Measurements from ENCODE around the gene ARHGEF3.
"Not testable (repeated sequence)": the region's sequence is repeated elsewhere in the genome, so short reads cannot be mapped to it uniquely, and the experiment has no call there.

Gene ARHGEF3

GRCh38 chr3:56692001-56692365, 109.8 kb downstream of the ARHGEF3 start:
- not testable (repeated sequence) for ATAC-seq (replicated peaks); H3K4me3 Mint-ChIP-seq; H3K36me3 Mint-ChIP-seq; H3K9me3 Mint-ChIP-seq; H3K27me3 Mint-ChIP-seq; DNase-seq; H3K27ac Mint-ChIP-seq
- H3K4me1 Mint-ChIP-seq: peaks cover 21 to 61% of the 10 kb centered on the region in 2 donors

GRCh38 chr3:56691165-56692000, 110.4 kb downstream of the ARHGEF3 start:
- Mint-ChIP-seq H3K36me3 (no peaks in the 10 kb centered on the region), H3K27me3 (no peaks in the 10 kb centered on the region), H3K27ac (no peak overlapping the region), H3K4me3 (no peak overlapping the region), H3K4me1 (peaks cover 21 to 56% of the 10 kb centered on the region in 2 donors), H3K9me3 (no peaks in the 10 kb centered on the region)
- DNase-seq (no peak), ATAC-seq (replicated peaks) (no peak)

GRCh38 chr3:56689303-56689702, 112.4 kb downstream of the ARHGEF3 start:
- H3K4me3 Mint-ChIP-seq: no peak overlapping the region
- H3K27me3 Mint-ChIP-seq: no peaks in the 10 kb centered on the region
- DNase-seq: no peak
- no peak overlapping the region for H3K27ac Mint-ChIP-seq
- H3K4me1 Mint-ChIP-seq: peaks cover 15 to 39% of the 10 kb centered on the region in 2 donors
- H3K36me3 Mint-ChIP-seq: peaks cover under 1 to 2% of the 10 kb centered on the region in 2 donors
- H3K9me3 Mint-ChIP-seq: no peaks in the 10 kb centered on the region
- no peak for ATAC-seq (replicated peaks)

- ATAC-seq (replicated peaks): peak; percentile 88 to 90
- Mint-ChIP-seq H3K9me3 (no peaks in the 10 kb centered on the region), H3K4me1 (peaks cover 8 to 33% of the 10 kb centered on the region in 2 donors), H3K27me3 (no peaks in the 10 kb centered on the region), H3K27ac (peak overlapping the region; percentile 71), H3K36me3 (peaks cover 4 to 7% of the 10 kb centered on the region in 2 donors), H3K4me3 (peak overlapping the region; percentile 56 to 69)
- no peak for DNase-seq
These were observed 113.6 kb downstream of the ARHGEF3 start for GRCh38 chr3:56688191-56688590.

- Mint-ChIP-seq H3K27ac (no peak overlapping the region), H3K36me3 (peaks cover 20 to 29% of the 10 kb centered on the region in 2 donors), H3K4me1 (peaks cover 5 to 35% of the 10 kb centered on the region in 2 donors), H3K27me3 (no peaks in the 10 kb centered on the region), H3K9me3 (peaks cover 1 to 3% of the 10 kb centered on the region in 2 donors), H3K4me3 (no peak overlapping the region)
- DNase-seq (no peak), ATAC-seq (replicated peaks) (no peak)
These were observed 117.7 kb downstream of the ARHGEF3 start for GRCh38 chr3:56684029-56684428.

GRCh38 chr3:56683122-56683817, 118.5 kb downstream of the ARHGEF3 start, which contains the start of gene TASOR:
Gene TASOR, minus strand, starts transcription at chr3:56683265. Its CDS starts 259 bp downstream, at chr3:56683006.
- Mint-ChIP-seq H3K27ac (peak within 1 kb of the TSS; percentile 99), H3K36me3 (peaks cover 25 to 35% of the 10 kb centered on the region in 2 donors), H3K4me1 (peaks cover 4 to 35% of the 10 kb centered on the region in 2 donors), H3K9me3 (peaks cover 1 to 3% of the 10 kb centered on the region in 2 donors), H3K27me3 (no peaks in the 10 kb centered on the region), H3K4me3 (peak within 1 kb of the TSS; percentile 92 to 99)
- ATAC-seq (replicated peaks): peak; percentile 86 to 89
- DNase-seq: peak; percentile 86

- Mint-ChIP-seq H3K36me3 (peaks cover 30 to 39% of the 10 kb centered on the region in 2 donors), H3K4me3 (peak overlapping the region; percentile 92 to 99), H3K4me1 (peaks cover 6 to 35% of the 10 kb centered on the region in 2 donors), H3K27me3 (no peaks in the 10 kb centered on the region), H3K9me3 (peaks cover 1 to 3% of the 10 kb centered on the region in 2 donors), H3K27ac (peak overlapping the region; percentile 99)
- ATAC-seq (replicated peaks) (peak; percentile 79 to 81), DNase-seq (peak; percentile 71)
These were observed 119.2 kb downstream of the ARHGEF3 start for GRCh38 chr3:56682462-56683121.

- peaks cover 32 to 44% of the 10 kb centered on the region in 2 donors for H3K36me3 Mint-ChIP-seq
- no peaks in the 10 kb centered on the region for H3K27me3 Mint-ChIP-seq
- no peak for DNase-seq
- ATAC-seq (replicated peaks): no peak
- H3K9me3 Mint-ChIP-seq: peaks cover 1 to 3% of the 10 kb centered on the region in 2 donors
- H3K4me1 Mint-ChIP-seq: peaks cover 9 to 36% of the 10 kb centered on the region in 2 donors
- peak overlapping the region; percentile 99 for H3K27ac Mint-ChIP-seq
- peak overlapping the region; percentile 92 to 99 for H3K4me3 Mint-ChIP-seq
These were observed 119.7 kb downstream of the ARHGEF3 start for GRCh38 chr3:56681984-56682461.

- Mint-ChIP-seq H3K4me1 (peaks cover 9 to 42% of the 10 kb centered on the region in 2 donors), H3K4me3 (peak overlapping the region; percentile 21 to 39), H3K27ac (peak overlapping the region; percentile 47), H3K9me3 (peaks cover 1 to 3% of the 10 kb centered on the region in 2 donors), H3K36me3 (peaks cover 36 to 47% of the 10 kb centered on the region in 2 donors), H3K27me3 (no peaks in the 10 kb centered on the region)
- ATAC-seq (replicated peaks) (no peak), DNase-seq (no peak)
These were observed 121.6 kb downstream of the ARHGEF3 start for GRCh38 chr3:56680054-56680580.

Measured in stimulated activated naive B cell treated with anti-CD40 and anti-IgM and Interleukin-4, amounts not matched to agents 10 μg/mL and 1 μg/mL and 100 μg/mL, for 72 hours (primary cell).